Endothelial cell of umbilical vein (primary cell): ENCODE data around the gene ACTG1. TPM values are rescaled to one million over a fixed set of nuclear protein-coding genes. Genes with fewer than 3 reads are reported as not detected.

Experiments used
- BruUV-seq: library from RNA; stranded (reverse); fragments of 400-500 nt; replicated peaks from 2 replicates; lab custom pipeline; 2021; lab: Mats Ljungman, UMichigan
- CTCF ChIA-PET: fragments of 300-600, 350-600 bp; sonication (Branson Sonifier 250); formaldehyde crosslinking; loops from one replicate; lab custom pipeline; 2021; ENCODE audit warnings: antibody characterized with exemption, inconsistent platforms; lab: Charles Lee
- POLR2A ChIA-PET: fragments of 300-600, 350-600 bp; sonication (Branson Sonifier 250); formaldehyde crosslinking; loops from one replicate; lab custom pipeline; 2021; ENCODE audit warnings: antibody characterized with exemption, inconsistent platforms; lab: Charles Lee
- DNase-seq: peaks from one replicate; pipeline ENCODE4 v3.0.0-alpha.2; 2011; ENCODE audit warnings: low read depth, low spot score
- FAIRE-seq: peaks from 2 replicates; lab custom pipeline; 2011; peaks lifted over from hg19 to GRCh38; lab: Jason Lieb, UNC
- H2AFZ ChIP-seq: 2 replicates; pipeline ENCODE4 v1.6.0; 2012; ENCODE audit warnings: low read depth, low read length, control low read depth, inconsistent platforms
- H3K27ac ChIP-seq: 2 replicates; pipeline ENCODE4 v1.5.1; 2011; ENCODE audit warnings: low read depth, mild to moderate bottlenecking, control low read depth, low read length, moderate library complexity; ENCODE audit not compliant: insufficient read depth
- H3K27me3 ChIP-seq, 2 experiments: 2 replicates each; pipeline versions ENCODE4 v1.6.0 to v1.6.1; 2011; ENCODE audit warnings: low read length in 2 of 2, mixed read lengths in 1 of 2; ENCODE audit not compliant: control insufficient read depth in 2 of 2, insufficient read depth in 2 of 2
- H3K36me3 ChIP-seq, 2 experiments: 2 replicates in 1 of 2; 3 replicates in 1 of 2; pipeline ENCODE4 v1.5.1; 2011; ENCODE audit warnings: low read length in 2 of 2, mild to moderate bottlenecking in 1 of 2, moderate library complexity in 1 of 2; ENCODE audit not compliant: control insufficient read depth in 2 of 2, insufficient read depth in 2 of 2; ENCODE audit errors: extremely low read depth in 1 of 2
- H3K4me1 ChIP-seq: 3 replicates; pipeline ENCODE4 v1.5.1; 2011; ENCODE audit warnings: mild to moderate bottlenecking, low read length; ENCODE audit not compliant: control insufficient read depth, insufficient read depth; ENCODE audit errors: extremely low read depth
- H3K4me2 ChIP-seq: 2 replicates; pipeline ENCODE4 v1.6.1; 2011; ENCODE audit warnings: low read length, control low read depth, mixed read lengths; ENCODE audit not compliant: insufficient read depth
- H3K4me3 ChIP-seq, 3 experiments: fragments of 200-600 bp in 1 of 3; sonication (generic), shearing (Covaris generic) in 1 of 3; replicated peaks in 1 of 3; 2 replicates each; pipeline ENCODE4 v1.5.1; 2011 to 2016; ENCODE audit warnings: control low read depth in 3 of 3, low read length in 3 of 3, mild to moderate bottlenecking in 2 of 3, inconsistent platforms in 1 of 3, low read depth in 1 of 3, moderate library complexity in 1 of 3; ENCODE audit not compliant: insufficient read depth in 1 of 3
- H3K79me2 ChIP-seq: 2 replicates; pipeline ENCODE4 v1.6.0; 2012; ENCODE audit warnings: low read length, inconsistent platforms; ENCODE audit not compliant: control insufficient read depth, insufficient read depth
- H3K9ac ChIP-seq: replicated peaks from 2 replicates; pipeline ENCODE3; 2011; ENCODE audit warnings: low read length, control low read depth; ENCODE audit not compliant: insufficient read depth; ENCODE audit errors: extremely low read depth
- H3K9me1 ChIP-seq: replicated peaks from 3 replicates; pipeline ENCODE4 v1.6.0; 2011; ENCODE audit warnings: mild to moderate bottlenecking, low read length; ENCODE audit not compliant: control insufficient read depth, insufficient read depth; ENCODE audit errors: extremely low read depth
- H3K9me3 ChIP-seq: replicated peaks from 2 replicates; pipeline ENCODE4 v1.5.1; 2012; ENCODE audit warnings: low read length, inconsistent platforms; ENCODE audit not compliant: control insufficient read depth, insufficient read depth
- H4K20me1 ChIP-seq: replicated peaks from 2 replicates; pipeline ENCODE3; 2011; ENCODE audit warnings: mild to moderate bottlenecking, low read length; ENCODE audit not compliant: control insufficient read depth, insufficient read depth; ENCODE audit errors: extremely low read depth
- FOS ChIP-seq: IDR thresholded peaks from 2 replicates; pipeline ENCODE4 v1.6.1; 2011; ENCODE audit warnings: mild to moderate bottlenecking, low read length, moderate library complexity, borderline replicate concordance; ENCODE audit not compliant: insufficient read depth
- GATA2 ChIP-seq: IDR thresholded peaks from 2 replicates; pipeline ENCODE4 v1.7.0; 2011; ENCODE audit warnings: low read depth, mild to moderate bottlenecking, moderate library complexity, mixed read lengths, low read length; ENCODE audit not compliant: insufficient read length, insufficient read depth
- JUN ChIP-seq: IDR thresholded peaks from 2 replicates; pipeline ENCODE4 v1.6.1; 2011; ENCODE audit warnings: borderline replicate concordance, low read depth; ENCODE audit not compliant: insufficient read length, insufficient read depth
- MYC ChIP-seq: IDR thresholded peaks from one replicate; pipeline ENCODE4 v1.6.1; 2011; ENCODE audit warnings: mild to moderate bottlenecking, low read depth, low read length
- POLR2A ChIP-seq: IDR thresholded peaks from 2 replicates; pipeline ENCODE4 v1.6.1; 2012; ENCODE audit warnings: low read depth, mild to moderate bottlenecking, control low read depth, low read length
- POLR2AphosphoS5 ChIP-seq: IDR thresholded peaks from 2 replicates; pipeline ENCODE4 v1.6.1; 2012; ENCODE audit warnings: low read depth, mild to moderate bottlenecking, control low read depth, low read length, moderate library complexity; ENCODE audit not compliant: insufficient read depth
- dilution Hi-C: fragments of 300-500 bp; cut with MboI; formaldehyde crosslinking; loops from one replicate; pipeline ENCODE4 v1.15.0; 2019; ENCODE audit warnings: low sequenced_read_pairs; ENCODE audit not compliant: extremely low pct_ligation_motif_present
- intact Hi-C: fragments of 100-400 bp; cut with micrococcal nuclease; formaldehyde crosslinking; loops from one replicate; pipeline ENCODE4 v1.10.0; 2022
- polyA plus RNA-seq, 4 experiments: library from polyadenylated mRNA; depleted of rRNA in 3 of 4; stranded (reverse) in 3 of 4; unstranded in 1 of 4; fragments of >200 nt; gene quantifications; 2 replicates each; pipeline versions ENCODE4 v1.2.1 to v1.2.3, GENCODE V29; 2011 to 2012; ENCODE audit warnings: missing spikeins in 1 of 4
- total RNA-seq: library from RNA; stranded (reverse); gene quantifications from 2 replicates; pipeline ENCODE4 v1.2.3, GENCODE V29; 2021
- TF ChIP-seq, protein P1 (sequence below), 2 donors: IDR thresholded peaks; 1 replicate in 1 of 2; 2 replicates in 1 of 2; pipeline ENCODE4 v1.5.1; 2011; ENCODE audit warnings: low read length in 2 of 2, mild to moderate bottlenecking in 2 of 2, moderate library complexity in 2 of 2, control low read depth in 1 of 2, inconsistent platforms in 1 of 2, low read depth in 1 of 2; ENCODE audit not compliant: insufficient read depth in 1 of 2; ENCODE audit errors: extremely low read depth in 1 of 2

Gene ACTG1
- total and polyA plus RNA-seq, 2 donors (not counting 3 experiments of a cell fraction or from before 2014, with no cell fraction given): 6,127 to 10,663 TPM

DNA sequence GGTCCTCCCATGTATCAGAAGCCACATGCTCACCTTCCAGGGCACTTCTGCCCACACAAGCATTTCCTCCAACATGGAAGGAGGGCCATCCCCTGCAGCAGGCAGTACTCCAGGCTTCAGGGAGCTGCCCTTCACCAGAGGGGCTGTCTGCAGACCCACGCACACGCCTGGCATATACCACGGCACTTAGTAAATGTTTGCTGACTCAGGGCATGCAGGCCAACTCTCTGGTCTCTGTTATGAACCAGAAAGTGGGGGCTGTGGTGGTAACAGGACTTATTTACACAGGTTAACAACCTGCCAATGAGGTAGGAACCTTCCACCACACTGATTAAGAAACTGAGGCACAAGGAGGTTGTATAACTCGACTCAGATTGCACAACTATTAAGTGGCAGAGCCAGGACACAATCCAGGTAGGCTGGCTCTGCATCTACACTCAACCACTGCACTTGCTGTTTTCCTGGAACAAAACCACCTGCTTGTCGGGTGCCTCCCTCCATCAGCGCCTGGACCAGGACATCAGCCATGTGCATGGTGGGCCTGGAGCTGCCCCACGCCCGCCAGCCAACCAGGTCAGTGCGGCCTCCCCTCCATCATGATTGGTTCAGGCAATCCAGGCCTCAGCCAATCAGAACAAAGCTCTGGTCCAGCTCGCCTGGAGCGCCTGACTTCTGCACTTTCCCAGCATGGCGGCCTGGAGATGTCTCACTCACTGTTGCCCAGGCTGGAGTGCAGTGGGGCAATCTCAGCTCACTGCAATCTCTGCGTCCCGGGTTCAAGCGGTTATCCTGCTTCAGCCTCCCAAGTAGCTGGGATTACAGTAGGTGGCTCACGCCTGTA is 19.2 kb downstream of the ACTG1 start:
- intact Hi-C loops: no loop called here

More for the DNA sequence above, 19.2 kb downstream of the ACTG1 start:
- no peak overlapping the region for H3K27ac ChIP-seq
- H3K9ac ChIP-seq: no peak overlapping the region
- POLR2A ChIA-PET: interaction anchor here (1.0 to 1.1 kb wide), 2 partner anchors 14 to 15 kb away, joined by 3 read pairs; no protein-coding TSS in a partner anchor
- H3K9me1 ChIP-seq: no peaks in the 10 kb centered on the region
- DNase-seq (no peak), FAIRE-seq (no peak)
- no peak overlapping the region for H2AFZ ChIP-seq
- no peaks in the 10 kb centered on the region for H4K20me1 ChIP-seq
- peaks cover 8 to 12% of the 10 kb centered on the region in 2 experiments for H3K27me3 ChIP-seq
- CTCF ChIA-PET: interaction anchor here (0.7 to 1.2 kb wide), 3 partner anchors 9 to 108 kb away, joined by 3 read pairs; no protein-coding TSS in a partner anchor
- H3K4me2 ChIP-seq: no peak overlapping the region
- no peak overlapping the region for H3K4me3 ChIP-seq
- peaks cover 3% of the 10 kb centered on the region for H3K4me1 ChIP-seq
- no peaks in the 10 kb centered on the region for H3K36me3 ChIP-seq
- H3K9me3 ChIP-seq: no peaks in the 10 kb centered on the region
- dilution Hi-C loops: no loop called here
- TF ChIP-seq, protein P1, sequence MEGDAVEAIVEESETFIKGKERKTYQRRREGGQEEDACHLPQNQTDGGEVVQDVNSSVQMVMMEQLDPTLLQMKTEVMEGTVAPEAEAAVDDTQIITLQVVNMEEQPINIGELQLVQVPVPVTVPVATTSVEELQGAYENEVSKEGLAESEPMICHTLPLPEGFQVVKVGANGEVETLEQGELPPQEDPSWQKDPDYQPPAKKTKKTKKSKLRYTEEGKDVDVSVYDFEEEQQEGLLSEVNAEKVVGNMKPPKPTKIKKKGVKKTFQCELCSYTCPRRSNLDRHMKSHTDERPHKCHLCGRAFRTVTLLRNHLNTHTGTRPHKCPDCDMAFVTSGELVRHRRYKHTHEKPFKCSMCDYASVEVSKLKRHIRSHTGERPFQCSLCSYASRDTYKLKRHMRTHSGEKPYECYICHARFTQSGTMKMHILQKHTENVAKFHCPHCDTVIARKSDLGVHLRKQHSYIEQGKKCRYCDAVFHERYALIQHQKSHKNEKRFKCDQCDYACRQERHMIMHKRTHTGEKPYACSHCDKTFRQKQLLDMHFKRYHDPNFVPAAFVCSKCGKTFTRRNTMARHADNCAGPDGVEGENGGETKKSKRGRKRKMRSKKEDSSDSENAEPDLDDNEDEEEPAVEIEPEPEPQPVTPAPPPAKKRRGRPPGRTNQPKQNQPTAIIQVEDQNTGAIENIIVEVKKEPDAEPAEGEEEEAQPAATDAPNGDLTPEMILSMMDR (IDR thresholded peaks at IDR 0.05; ENCODE audit: extremely low read depth in 1 of 2, insufficient read depth in 1 of 2, low read depth in 1 of 2, low read length in 2 of 2): no peak
- TF ChIP-seq POLR2AphosphoS5 (no peak), FOS (no peak), GATA2 (no peak), POLR2A (no peak), MYC (no peak), JUN (no peak)
- H3K79me2 ChIP-seq: no peaks in the 10 kb centered on the region
- BruUV-seq: no TSS peak
